ENCODE measurements around the gene CCNY. TPM values are rescaled to one million over a fixed set of nuclear protein-coding genes. Genes with fewer than 3 reads are reported as not detected.
A peak's percentile ranks its signal among the peaks of the same experiment; 100 is the strongest.

The CCNY gene
- total and polyA plus RNA-seq, 2 experiments from 2014 or later, result 38.9 to 79.9 TPM

DNA sequence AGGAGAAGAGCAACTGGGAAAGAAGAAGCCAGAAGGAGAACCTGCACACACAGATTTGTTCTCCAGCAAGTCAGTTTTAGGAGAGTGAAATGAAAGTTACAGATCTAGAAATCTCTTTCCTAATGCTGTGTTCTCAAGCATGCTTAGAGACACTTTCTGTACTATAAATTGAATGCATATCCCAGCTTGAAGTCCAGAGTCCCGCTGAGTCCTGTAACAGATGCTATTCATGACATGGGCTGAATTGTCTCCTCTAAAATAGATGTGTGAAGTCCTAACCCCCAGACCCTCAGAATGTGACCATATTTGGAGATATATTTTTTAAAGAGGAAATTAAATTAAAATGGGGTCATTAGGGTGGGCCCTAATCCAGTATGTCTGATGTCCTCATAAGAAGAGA is 222.0 kb downstream of the CCNY start:
- H3K4me1 ChIP-seq (ENCODE audit: low read depth), result no peaks in the 10 kb centered on the region

DNA sequence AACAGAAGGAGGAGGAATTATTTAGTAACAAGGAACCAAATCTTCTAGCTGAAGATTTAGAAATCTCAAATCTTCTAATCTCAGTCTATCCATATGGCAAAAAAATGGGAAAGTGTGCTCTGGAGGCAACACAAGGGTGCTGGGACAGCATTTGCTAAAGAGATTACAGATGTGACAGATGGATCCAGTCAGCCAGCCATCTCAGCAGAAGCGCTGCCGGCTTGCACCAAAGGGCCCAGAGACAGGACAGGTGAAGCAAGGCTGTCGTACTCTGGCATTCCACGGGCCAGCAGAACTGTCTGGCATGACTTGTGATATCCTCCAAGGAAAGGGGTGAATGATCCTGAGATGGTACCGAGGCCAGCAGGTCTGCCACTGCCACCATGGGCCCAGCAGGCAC is 223.1 kb downstream of the CCNY start:
- H3K27me3 ChIP-seq, result no peaks in the 10 kb centered on the region
- peaks cover 2% of the 10 kb centered on the region for H3K4me1 ChIP-seq (ENCODE audit: low read depth)
- DNase-seq (ENCODE audit: low read depth in 1 of 2, low spot score in 1 of 2), result no peak
- peaks cover 4% of the 10 kb centered on the region for H3K36me3 ChIP-seq
- H3K4me3 ChIP-seq, result no peak overlapping the region
- no peaks in the 10 kb centered on the region for H3K9me3 ChIP-seq (ENCODE audit: low read depth)
- no peak overlapping the region for H3K27ac ChIP-seq
- TF ChIP-seq, protein P1, sequence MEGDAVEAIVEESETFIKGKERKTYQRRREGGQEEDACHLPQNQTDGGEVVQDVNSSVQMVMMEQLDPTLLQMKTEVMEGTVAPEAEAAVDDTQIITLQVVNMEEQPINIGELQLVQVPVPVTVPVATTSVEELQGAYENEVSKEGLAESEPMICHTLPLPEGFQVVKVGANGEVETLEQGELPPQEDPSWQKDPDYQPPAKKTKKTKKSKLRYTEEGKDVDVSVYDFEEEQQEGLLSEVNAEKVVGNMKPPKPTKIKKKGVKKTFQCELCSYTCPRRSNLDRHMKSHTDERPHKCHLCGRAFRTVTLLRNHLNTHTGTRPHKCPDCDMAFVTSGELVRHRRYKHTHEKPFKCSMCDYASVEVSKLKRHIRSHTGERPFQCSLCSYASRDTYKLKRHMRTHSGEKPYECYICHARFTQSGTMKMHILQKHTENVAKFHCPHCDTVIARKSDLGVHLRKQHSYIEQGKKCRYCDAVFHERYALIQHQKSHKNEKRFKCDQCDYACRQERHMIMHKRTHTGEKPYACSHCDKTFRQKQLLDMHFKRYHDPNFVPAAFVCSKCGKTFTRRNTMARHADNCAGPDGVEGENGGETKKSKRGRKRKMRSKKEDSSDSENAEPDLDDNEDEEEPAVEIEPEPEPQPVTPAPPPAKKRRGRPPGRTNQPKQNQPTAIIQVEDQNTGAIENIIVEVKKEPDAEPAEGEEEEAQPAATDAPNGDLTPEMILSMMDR (IDR thresholded peaks at IDR 0.05; ENCODE audit: low read depth, low read length), result no peak

More for the DNA sequence above, 222.0 kb downstream of the CCNY start:
- H3K27me3 ChIP-seq, result no peaks in the 10 kb centered on the region
- H3K36me3 ChIP-seq, result peaks cover 11% of the 10 kb centered on the region
- TF ChIP-seq, protein P1 (IDR thresholded peaks at IDR 0.05; ENCODE audit: low read depth, low read length), result no peak
- no peak overlapping the region for H3K27ac ChIP-seq
- DNase-seq (ENCODE audit: low read depth in 1 of 2, low spot score in 1 of 2), result no peak
- H3K9me3 ChIP-seq (ENCODE audit: low read depth), result no peaks in the 10 kb centered on the region
- no peak overlapping the region for H3K4me3 ChIP-seq

DNA sequence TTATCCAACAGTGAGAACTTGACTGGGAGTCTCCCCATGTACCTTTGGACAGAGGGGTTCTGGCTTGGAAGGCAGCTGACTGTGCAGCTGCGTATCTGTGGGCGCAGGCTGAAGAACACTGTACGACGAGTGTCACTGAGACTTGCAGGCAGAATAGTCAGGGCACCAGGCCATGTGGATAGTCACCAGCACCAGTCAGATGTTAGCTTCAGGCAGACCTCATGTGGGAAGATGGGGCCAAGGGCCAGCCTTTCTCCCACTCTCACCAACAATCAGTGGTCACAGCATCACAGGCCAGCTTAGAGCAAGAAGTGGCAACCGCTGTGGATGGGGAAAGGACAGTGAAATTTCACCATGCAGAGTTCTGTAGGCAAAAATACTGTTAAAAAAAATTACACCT is 225.4 kb downstream of the CCNY start:
- Histone ChIP-seq H3K27me3 (no peaks in the 10 kb centered on the region), H3K4me1 (ENCODE audit: low read depth) (peaks cover 16% of the 10 kb centered on the region), H3K27ac (peak overlapping the region; percentile 19), H3K4me3 (no peak overlapping the region), H3K36me3 (no peaks in the 10 kb centered on the region), H3K9me3 (ENCODE audit: low read depth) (no peaks in the 10 kb centered on the region)
- no peak for DNase-seq (ENCODE audit: low read depth in 1 of 2, low spot score in 1 of 2)
- TF ChIP-seq, protein P1 (IDR thresholded peaks at IDR 0.05; ENCODE audit: low read depth, low read length), result no peak

DNA sequence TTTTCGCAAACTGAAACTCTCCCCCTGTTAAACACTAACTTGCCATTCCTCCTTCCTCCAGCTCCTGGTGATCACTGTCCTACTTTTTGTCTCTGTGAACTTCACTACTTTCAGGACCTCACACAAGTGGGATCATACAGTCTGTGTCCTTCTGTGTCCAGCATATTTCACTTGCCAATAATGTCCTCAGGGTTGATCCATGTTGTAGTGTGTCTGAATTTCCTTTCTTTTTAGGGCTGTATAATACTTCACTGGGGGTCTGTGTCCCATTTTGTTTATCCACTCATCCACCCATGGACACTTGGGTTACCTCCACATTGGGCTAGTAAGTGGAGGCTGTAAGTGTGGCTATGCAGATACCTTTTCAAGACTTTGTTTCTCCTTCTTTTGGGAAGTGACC is 226.1 kb downstream of the CCNY start:
- DNase-seq (ENCODE audit: low read depth in 1 of 2, low spot score in 1 of 2), result no peak

DNA sequence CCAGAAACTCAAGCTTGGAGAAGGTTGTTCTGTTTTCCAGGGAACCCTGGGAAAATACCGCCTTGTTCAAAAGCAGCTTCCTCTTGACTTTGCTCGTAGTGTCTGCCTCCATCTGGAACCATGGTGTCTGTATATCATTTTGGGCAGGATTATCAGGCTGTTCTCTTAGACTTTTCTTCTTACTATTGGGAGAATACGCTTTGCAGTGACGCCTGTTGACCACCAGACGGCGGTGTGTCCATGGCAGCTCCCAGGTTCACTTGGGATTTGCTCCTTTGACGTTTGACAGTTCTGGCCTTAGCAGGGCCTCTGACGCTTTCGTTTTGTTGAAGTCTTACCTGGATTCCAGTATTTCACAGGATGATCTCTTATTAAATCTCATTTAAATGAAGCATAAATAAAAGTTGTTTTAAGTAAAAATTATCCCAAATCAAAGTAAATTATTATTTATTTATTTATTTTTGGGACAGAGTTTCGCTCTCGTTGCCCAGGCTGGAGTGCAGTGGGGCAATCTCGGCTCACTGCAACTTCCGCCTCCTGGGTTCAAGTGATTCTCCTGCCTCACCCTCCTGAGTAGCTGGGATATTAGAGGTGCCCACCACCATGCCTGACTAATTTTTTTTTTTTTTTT is 227.1 kb downstream of the CCNY start:
- Histone ChIP-seq H3K4me3 (no peak overlapping the region), H3K27me3 (no peaks in the 10 kb centered on the region), H3K9me3 (ENCODE audit: low read depth) (no peaks in the 10 kb centered on the region), H3K4me1 (ENCODE audit: low read depth) (peaks cover 16% of the 10 kb centered on the region), H3K27ac (no peak overlapping the region), H3K36me3 (no peaks in the 10 kb centered on the region)
- TF ChIP-seq, protein P1 (IDR thresholded peaks at IDR 0.05; ENCODE audit: low read depth, low read length), result peak; percentile 100
- DNase-seq (ENCODE audit: low read depth in 1 of 2, low spot score in 1 of 2), result peak; percentile 79 to 87

More for the DNA sequence above, 226.1 kb downstream of the CCNY start:
- Histone ChIP-seq H3K4me3 (no peak overlapping the region), H3K27me3 (no peaks in the 10 kb centered on the region), H3K27ac (no peak overlapping the region), H3K4me1 (ENCODE audit: low read depth) (peaks cover 16% of the 10 kb centered on the region), H3K36me3 (no peaks in the 10 kb centered on the region), H3K9me3 (ENCODE audit: low read depth) (no peaks in the 10 kb centered on the region)
- TF ChIP-seq, protein P1 (IDR thresholded peaks at IDR 0.05; ENCODE audit: low read depth, low read length), result no peak

All from cardiac muscle cell (in vitro differentiated cells and primary cell).